ENCODE measurements around the gene NR2C2.

- TF ChIP-seq CTCF (IDR thresholded peaks at IDR 0.05), result no peak
- no peak for TF ChIP-seq EZH2 (IDR thresholded peaks at IDR 0.05; ENCODE audit: borderline replicate concordance, insufficient read depth, low read depth, low read length, poor library complexity, severe bottlenecking)
Measured at GRCh38 chr3:14947886-14948608, 664 bp downstream of the NR2C2 start.

Data from B cell (primary cell).